Suprapubic skin (tissue), 4 donors: ENCODE results near the gene PML. TPM values are rescaled to one million over a fixed set of nuclear protein-coding genes. Genes with fewer than 3 reads are reported as not detected.
A peak's percentile ranks its signal among the peaks of the same experiment; 100 is the strongest.

Experiments
- DNase-seq, 2 donors: peaks; one replicate each; pipeline ENCODE4 v3.0.0-alpha.2; 2019; ENCODE audit warnings: low spot score in 2 of 2
- H3K27ac ChIP-seq: fragments of 200-600 bp; sonication (generic); one replicate; pipeline ENCODE4 v1.5.1; 2019
- H3K27me3 ChIP-seq: fragments of 200-600 bp; sonication (generic); one replicate; pipeline ENCODE4 v1.5.1; 2019
- H3K36me3 ChIP-seq: fragments of 200-600 bp; sonication (generic); one replicate; pipeline ENCODE4 v1.5.1; 2019
- H3K4me1 ChIP-seq: fragments of 200-600 bp; sonication (generic); one replicate; pipeline ENCODE4 v1.5.1; 2019
- H3K4me3 ChIP-seq: fragments of 200-600 bp; sonication (generic); one replicate; pipeline ENCODE4 v1.5.1; 2019; ENCODE audit warnings: mild to moderate bottlenecking
- H3K9me3 ChIP-seq: fragments of 200-600 bp; sonication (generic); one replicate; pipeline ENCODE4 v1.5.1; 2019
- EP300 ChIP-seq: sonication (generic); formaldehyde crosslinking; IDR thresholded peaks from one replicate; pipeline ENCODE4 v1.6.1; 2017; ENCODE audit warnings: antibody characterized with exemption
- POLR2A ChIP-seq, 2 donors: fragments of 450-650 bp; IDR thresholded peaks; one replicate each; pipeline ENCODE4 v1.6.1; 2017; ENCODE audit warnings: antibody characterized with exemption in 2 of 2, mild to moderate bottlenecking in 2 of 2, moderate library complexity in 2 of 2
- POLR2AphosphoS5 ChIP-seq, 3 donors: sonication (generic); formaldehyde crosslinking; IDR thresholded peaks; one replicate each; pipeline ENCODE4 v1.6.1; 2017; ENCODE audit warnings: antibody characterized with exemption in 3 of 3
- WGBS: methylation state at CpG from one replicate; pipeline ENCODE4 v1.1.5; 2018; 5-methylcytosine and 5-hydroxymethylcytosine counted together
- total RNA-seq, 4 donors: library from RNA; depleted of rRNA; stranded (reverse); fragments of >200 nt; gene quantifications; one replicate each; pipeline ENCODE4 v1.1.0, GENCODE V29; 2016
- TF ChIP-seq, protein P1 (sequence below), 2 donors: fragments of 200-600 bp in 1 of 2; fragments of 450-650 bp in 1 of 2; sonication (generic) in 1 of 2; IDR thresholded peaks; one replicate each; pipeline ENCODE4 v1.5.1; 2016 to 2019; ENCODE audit warnings: antibody characterized with exemption in 2 of 2, mild to moderate bottlenecking in 1 of 2, moderate library complexity in 1 of 2

PML gene
- total RNA-seq, 4 donors from 2014 or later, result 59.2 to 111 (median 82.5) TPM

GRCh38 chr15:73994912-73995622 lies 551 bp downstream of the PML start:
- peaks cover 80% of the 10 kb centered on the region for H3K4me1 ChIP-seq
- TF ChIP-seq POLR2A (IDR thresholded peaks at IDR 0.05) (no peak), EP300 (no peak), POLR2AphosphoS5 (IDR thresholded peaks at IDR 0.05) (no peak)
- TF ChIP-seq, protein P1, sequence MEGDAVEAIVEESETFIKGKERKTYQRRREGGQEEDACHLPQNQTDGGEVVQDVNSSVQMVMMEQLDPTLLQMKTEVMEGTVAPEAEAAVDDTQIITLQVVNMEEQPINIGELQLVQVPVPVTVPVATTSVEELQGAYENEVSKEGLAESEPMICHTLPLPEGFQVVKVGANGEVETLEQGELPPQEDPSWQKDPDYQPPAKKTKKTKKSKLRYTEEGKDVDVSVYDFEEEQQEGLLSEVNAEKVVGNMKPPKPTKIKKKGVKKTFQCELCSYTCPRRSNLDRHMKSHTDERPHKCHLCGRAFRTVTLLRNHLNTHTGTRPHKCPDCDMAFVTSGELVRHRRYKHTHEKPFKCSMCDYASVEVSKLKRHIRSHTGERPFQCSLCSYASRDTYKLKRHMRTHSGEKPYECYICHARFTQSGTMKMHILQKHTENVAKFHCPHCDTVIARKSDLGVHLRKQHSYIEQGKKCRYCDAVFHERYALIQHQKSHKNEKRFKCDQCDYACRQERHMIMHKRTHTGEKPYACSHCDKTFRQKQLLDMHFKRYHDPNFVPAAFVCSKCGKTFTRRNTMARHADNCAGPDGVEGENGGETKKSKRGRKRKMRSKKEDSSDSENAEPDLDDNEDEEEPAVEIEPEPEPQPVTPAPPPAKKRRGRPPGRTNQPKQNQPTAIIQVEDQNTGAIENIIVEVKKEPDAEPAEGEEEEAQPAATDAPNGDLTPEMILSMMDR (IDR thresholded peaks at IDR 0.05), result no peak
- H3K4me3 ChIP-seq, result peak overlapping the region; percentile 85
- peak in 1 of 2 donors; percentile 80 for DNase-seq
- no peaks in the 10 kb centered on the region for H3K27me3 ChIP-seq
- no peaks in the 10 kb centered on the region for H3K9me3 ChIP-seq
- WGBS, result 0% methylated on average over 18 of the region's 18 CpGs
- peak overlapping the region; percentile 96 for H3K27ac ChIP-seq
- H3K36me3 ChIP-seq, result peaks cover 5% of the 10 kb centered on the region

- Histone ChIP-seq H3K4me1 (peaks cover 80% of the 10 kb centered on the region), H3K36me3 (peaks cover 10% of the 10 kb centered on the region), H3K27me3 (no peaks in the 10 kb centered on the region), H3K4me3 (peak overlapping the region; percentile 85), H3K9me3 (no peaks in the 10 kb centered on the region), H3K27ac (peak overlapping the region; percentile 96)
- TF ChIP-seq EP300 (no peak), POLR2A (IDR thresholded peaks at IDR 0.05) (no peak), POLR2AphosphoS5 (IDR thresholded peaks at IDR 0.05) (no peak)
- TF ChIP-seq, protein P1 (IDR thresholded peaks at IDR 0.05), result no peak
- no peak for DNase-seq
- WGBS, result 16% methylated on average over 2 of the region's 2 CpGs
Measured at GRCh38 chr15:73996267-73996666, 1.8 kb downstream of the PML start.

DNA sequence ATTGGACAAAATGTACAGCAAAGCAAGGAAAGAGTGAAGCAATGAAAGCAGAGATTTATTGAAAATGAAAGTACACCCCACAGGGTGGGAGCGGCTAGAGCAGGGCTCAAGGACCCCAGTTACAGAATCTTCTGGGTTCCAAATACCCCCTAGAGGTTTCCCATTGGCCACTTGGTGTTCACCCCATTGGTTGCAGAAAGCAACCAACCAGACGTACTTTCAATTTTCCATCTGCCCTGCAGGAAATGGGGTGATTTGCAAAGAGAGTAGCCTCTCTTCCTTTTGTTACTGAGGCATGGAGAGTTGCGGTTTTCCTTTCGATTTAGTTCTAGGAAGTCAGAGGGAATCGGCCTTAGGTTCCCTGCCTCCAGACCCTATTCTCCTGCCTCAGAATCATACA lies 2.4 kb downstream of the PML start:
- Histone ChIP-seq H3K9me3 (no peaks in the 10 kb centered on the region), H3K4me1 (peaks cover 75% of the 10 kb centered on the region), H3K36me3 (peaks cover 10% of the 10 kb centered on the region), H3K27me3 (no peaks in the 10 kb centered on the region), H3K27ac (peak overlapping the region; percentile 96), H3K4me3 (peak overlapping the region; percentile 85)
- WGBS, result 3% methylated on average over 5 of the region's 5 CpGs
- no peak for TF ChIP-seq POLR2A (IDR thresholded peaks at IDR 0.05)
- TF ChIP-seq, protein P1 (IDR thresholded peaks at IDR 0.05), result no peak
- no peak for TF ChIP-seq POLR2AphosphoS5 (IDR thresholded peaks at IDR 0.05)
- no peak for TF ChIP-seq EP300
- DNase-seq, result peak in 1 of 2 donors; percentile 28

DNA sequence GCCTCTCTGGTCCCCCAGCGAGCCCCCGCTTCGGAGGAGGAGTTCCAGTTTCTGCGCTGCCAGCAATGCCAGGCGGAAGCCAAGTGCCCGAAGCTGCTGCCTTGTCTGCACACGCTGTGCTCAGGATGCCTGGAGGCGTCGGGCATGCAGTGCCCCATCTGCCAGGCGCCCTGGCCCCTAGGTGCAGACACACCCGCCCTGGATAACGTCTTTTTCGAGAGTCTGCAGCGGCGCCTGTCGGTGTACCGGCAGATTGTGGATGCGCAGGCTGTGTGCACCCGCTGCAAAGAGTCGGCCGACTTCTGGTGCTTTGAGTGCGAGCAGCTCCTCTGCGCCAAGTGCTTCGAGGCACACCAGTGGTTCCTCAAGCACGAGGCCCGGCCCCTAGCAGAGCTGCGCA lies 3.5 kb downstream of the PML start:
- peak in 1 of 2 donors; percentile 76 for DNase-seq
- peaks cover 10% of the 10 kb centered on the region for H3K36me3 ChIP-seq
- H3K9me3 ChIP-seq, result no peaks in the 10 kb centered on the region
- H3K4me3 ChIP-seq, result peak overlapping the region; percentile 85
- H3K27ac ChIP-seq, result peak overlapping the region; percentile 96
- H3K27me3 ChIP-seq, result no peaks in the 10 kb centered on the region
- 43% methylated on average over 14 of the region's 27 CpGs for WGBS
- H3K4me1 ChIP-seq, result peaks cover 67% of the 10 kb centered on the region
- no peak for TF ChIP-seq POLR2A (IDR thresholded peaks at IDR 0.05)
- TF ChIP-seq EP300, result no peak
- TF ChIP-seq, protein P1 (IDR thresholded peaks at IDR 0.05), result peak; percentile 16 to 40
- TF ChIP-seq POLR2AphosphoS5 (IDR thresholded peaks at IDR 0.05), result peak in 1 of 3 donors; percentile 63

DNA sequence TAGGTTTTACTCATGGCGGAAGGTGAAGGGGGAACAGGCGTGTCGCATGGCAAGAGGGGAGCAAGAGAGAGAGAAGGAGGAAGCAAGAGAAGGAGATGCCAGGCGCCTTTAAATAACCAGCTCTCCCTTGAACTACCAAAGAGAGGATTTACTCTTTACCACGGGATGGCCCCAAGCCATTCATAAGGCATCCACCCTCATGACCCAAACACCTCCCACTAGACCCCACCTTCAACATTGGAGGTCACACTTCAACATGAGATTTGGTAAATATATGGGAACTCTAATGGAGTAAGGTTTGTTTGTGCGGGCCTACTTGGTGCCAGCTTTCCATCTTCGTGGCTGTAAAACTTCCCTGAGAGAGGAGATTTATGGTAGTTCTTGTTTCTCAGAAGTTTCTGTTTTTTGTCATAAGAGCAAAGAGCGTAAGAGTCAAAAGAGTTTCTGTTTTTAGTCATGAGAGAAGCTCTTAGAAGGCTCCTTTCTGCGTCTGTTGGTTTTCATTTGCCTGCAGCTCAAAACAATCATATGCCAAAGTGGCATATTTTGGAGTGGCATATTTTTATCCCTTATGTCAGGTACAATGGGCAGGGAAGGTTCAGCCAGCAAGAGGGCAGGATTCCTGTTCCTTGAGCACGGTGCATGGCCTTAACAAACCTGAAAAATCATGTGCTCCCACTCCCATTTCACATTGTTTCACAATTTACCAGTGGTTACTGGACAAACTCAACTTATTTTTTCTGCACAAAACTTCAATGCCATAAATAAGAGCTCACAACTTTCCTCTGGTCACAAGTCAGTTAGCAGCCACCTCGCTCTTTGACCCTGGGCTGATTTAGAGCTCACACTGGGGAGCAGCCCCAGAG lies 12.5 kb downstream of the PML start:
- no peak for DNase-seq
- H3K27me3 ChIP-seq, result no peaks in the 10 kb centered on the region
- no peak for TF ChIP-seq POLR2A (IDR thresholded peaks at IDR 0.05)
- TF ChIP-seq, protein P1 (IDR thresholded peaks at IDR 0.05), result no peak
- no peak for TF ChIP-seq EP300
- TF ChIP-seq POLR2AphosphoS5 (IDR thresholded peaks at IDR 0.05), result no peak
- H3K4me3 ChIP-seq, result no peak overlapping the region
- H3K36me3 ChIP-seq, result peaks cover 20% of the 10 kb centered on the region
- no peaks in the 10 kb centered on the region for H3K9me3 ChIP-seq
- H3K4me1 ChIP-seq, result peaks cover 58% of the 10 kb centered on the region
- peak overlapping the region; percentile 19 for H3K27ac ChIP-seq
- 66% methylated on average over 11 of the region's 11 CpGs for WGBS
